22Rv1 (cell line): ENCODE data around the gene TLE1.

Experiments used
- CTCF ChIP-seq: fragments of 450-650 bp; IDR thresholded peaks from 2 replicates; pipeline ENCODE4 v1.5.1; 2017; ENCODE audit warnings: mild to moderate bottlenecking
- ZFX ChIP-seq: fragments of 450-650 bp; IDR thresholded peaks from 2 replicates; pipeline ENCODE4 v1.6.1; 2017; ENCODE audit warnings: antibody characterized with exemption, borderline replicate concordance

GRCh38 chr9:81737871-81738507, 48.6 kb upstream of the TLE1 start:
- TF ChIP-seq CTCF = no peak
- TF ChIP-seq ZFX = no peak
